GM20000 (cell line): ENCODE data around the gene SLC12A7.

Source experiments
- DNase-seq: peaks from one replicate; pipeline ENCODE4 v3.0.0; 2012; ENCODE audit warnings: low spot score
- TF ChIP-seq, protein P1 (sequence below): IDR thresholded peaks from 2 replicates; pipeline ENCODE4 v1.5.1; 2012; ENCODE audit warnings: mild to moderate bottlenecking, control low read depth; ENCODE audit errors: extremely low read depth, missing control alignments

SLC12A7 gene

DNA sequence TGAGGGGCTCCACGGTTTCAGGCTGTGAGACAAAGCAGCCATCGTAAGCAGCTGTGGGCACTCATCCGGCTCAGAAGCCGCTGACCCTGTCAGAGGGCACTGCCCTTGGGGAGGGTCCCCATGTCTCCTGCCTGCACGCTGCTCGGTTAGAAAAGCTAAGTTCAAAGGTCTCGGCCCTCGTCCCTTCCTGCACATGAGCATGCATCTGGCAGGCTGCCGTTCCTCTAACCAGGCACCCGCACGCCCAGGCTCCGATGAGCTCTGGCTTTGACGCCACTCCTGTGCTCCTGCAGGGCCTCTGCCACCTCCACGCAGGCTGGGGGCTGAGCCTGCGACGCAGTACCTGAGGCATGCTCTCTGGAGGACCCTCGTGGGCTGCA lies 52.0 kb downstream of the SLC12A7 start:
- TF ChIP-seq, protein P1, sequence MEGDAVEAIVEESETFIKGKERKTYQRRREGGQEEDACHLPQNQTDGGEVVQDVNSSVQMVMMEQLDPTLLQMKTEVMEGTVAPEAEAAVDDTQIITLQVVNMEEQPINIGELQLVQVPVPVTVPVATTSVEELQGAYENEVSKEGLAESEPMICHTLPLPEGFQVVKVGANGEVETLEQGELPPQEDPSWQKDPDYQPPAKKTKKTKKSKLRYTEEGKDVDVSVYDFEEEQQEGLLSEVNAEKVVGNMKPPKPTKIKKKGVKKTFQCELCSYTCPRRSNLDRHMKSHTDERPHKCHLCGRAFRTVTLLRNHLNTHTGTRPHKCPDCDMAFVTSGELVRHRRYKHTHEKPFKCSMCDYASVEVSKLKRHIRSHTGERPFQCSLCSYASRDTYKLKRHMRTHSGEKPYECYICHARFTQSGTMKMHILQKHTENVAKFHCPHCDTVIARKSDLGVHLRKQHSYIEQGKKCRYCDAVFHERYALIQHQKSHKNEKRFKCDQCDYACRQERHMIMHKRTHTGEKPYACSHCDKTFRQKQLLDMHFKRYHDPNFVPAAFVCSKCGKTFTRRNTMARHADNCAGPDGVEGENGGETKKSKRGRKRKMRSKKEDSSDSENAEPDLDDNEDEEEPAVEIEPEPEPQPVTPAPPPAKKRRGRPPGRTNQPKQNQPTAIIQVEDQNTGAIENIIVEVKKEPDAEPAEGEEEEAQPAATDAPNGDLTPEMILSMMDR = no peak
- DNase-seq = no peak

DNA sequence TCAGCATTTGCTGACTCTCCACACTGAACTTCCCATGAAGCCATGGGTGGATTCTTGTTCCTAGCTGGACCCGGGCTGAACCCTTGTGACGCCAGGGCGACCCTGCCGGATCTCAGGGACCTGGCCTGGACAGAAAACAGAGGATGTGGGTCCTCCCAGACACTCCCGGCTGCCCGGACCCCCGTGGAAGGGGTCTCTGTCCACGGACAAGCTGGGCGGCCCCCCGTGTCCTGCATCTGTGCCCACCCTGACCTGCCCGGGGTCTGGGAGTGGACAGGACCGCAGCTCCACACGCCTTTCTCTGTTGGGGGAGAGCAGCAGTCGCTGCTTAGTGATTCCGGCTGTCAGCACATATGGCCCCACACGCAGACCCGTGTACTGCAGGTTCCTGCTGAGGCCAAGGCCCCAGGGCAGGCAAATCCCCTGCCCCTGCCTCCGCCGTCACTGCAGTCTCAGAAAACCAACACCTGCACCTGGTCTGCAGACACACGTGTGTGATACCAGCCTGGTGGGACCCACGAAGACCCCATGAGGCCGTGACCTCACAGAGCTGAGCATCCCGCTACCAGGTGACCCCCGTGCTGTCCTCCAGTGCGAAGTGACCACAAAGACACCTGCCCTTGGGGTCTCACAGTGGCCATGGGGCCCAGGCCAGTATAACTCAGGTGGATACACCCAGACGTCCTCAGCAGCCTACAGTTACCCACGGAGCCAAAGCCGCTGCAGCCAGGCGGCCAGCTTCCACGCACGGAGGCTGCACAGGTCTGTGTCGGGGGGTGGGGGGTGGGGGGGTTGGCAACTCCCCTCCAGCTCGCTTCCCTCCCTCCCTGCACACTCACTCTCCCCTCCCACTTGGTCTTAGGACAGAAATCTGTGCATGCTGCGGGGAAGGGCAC lies 52.6 kb downstream of the SLC12A7 start:
- TF ChIP-seq, protein P1 = no peak
- no peak for DNase-seq

DNA sequence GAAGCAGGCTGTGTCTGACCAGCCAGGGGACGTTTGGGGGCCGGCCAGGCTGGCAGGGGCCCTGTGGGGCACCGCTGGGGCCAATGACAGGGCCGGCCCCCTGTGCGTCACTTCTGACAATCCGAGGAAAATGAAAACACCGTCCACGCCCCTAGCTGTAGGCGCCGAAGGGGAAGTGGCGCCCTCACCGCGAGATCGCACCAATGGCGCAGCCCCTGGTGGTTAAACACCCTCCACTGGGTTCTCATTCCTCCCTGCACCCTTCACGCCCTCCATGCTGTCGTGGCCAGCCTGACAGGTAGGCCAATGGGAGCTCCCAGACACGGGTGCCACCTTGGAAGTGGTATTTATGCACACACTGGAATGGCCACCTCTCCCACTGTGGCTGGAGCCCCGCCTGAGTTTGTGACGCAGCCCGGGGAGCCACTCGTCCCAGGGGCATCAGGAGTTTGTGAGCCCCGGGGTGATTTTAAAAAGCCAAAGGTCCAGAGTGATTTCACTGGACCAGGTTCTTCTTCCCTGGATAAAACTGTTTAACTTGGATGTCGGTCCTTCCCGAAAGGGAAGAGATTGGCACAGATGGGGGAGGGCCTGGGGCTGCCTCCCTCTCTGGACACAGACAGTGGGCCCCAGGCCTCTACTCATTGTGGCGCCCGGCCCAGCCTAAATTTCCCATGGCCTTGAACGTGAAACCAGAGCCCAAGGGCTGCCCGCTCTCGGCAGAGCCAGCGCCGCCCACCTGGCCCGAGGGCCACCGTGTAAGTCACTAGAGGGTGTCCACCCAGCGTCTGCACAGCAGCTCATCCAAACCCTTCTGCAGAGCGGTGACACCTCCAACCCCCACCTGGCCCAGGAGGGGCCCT lies 53.5 kb downstream of the SLC12A7 start:
- TF ChIP-seq, protein P1 = no peak
- DNase-seq = no peak

DNA sequence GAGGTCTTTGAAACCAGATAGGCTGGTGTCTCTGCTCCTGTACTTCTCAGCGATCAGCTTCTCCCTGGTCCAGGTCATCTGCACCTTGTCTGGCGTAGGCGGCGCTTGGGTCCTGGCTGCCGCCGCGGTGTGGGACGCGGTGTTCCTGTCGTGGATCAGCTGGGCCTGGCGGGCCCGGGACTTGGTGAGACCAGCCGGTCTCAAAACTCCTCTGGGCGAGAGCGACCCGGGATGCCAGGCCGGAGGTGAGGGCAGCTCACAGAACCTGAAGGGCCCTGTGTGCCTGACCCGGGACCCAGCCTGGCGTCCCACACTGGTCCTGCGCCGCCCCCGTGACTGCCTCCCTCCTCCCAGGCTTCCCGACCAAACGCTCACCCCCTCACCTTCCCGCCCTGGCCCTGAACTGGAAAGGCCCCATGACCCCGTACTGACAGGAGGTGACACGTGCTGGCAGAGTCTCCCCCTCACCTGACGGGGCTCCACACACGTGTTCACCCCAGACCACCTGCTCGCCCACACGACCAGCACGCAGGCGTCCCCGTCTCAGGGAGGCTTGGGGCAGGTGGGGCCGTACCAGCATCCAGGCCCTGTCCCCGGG lies 54.3 kb downstream of the SLC12A7 start:
- DNase-seq = no peak
- TF ChIP-seq, protein P1 = no peak

DNA sequence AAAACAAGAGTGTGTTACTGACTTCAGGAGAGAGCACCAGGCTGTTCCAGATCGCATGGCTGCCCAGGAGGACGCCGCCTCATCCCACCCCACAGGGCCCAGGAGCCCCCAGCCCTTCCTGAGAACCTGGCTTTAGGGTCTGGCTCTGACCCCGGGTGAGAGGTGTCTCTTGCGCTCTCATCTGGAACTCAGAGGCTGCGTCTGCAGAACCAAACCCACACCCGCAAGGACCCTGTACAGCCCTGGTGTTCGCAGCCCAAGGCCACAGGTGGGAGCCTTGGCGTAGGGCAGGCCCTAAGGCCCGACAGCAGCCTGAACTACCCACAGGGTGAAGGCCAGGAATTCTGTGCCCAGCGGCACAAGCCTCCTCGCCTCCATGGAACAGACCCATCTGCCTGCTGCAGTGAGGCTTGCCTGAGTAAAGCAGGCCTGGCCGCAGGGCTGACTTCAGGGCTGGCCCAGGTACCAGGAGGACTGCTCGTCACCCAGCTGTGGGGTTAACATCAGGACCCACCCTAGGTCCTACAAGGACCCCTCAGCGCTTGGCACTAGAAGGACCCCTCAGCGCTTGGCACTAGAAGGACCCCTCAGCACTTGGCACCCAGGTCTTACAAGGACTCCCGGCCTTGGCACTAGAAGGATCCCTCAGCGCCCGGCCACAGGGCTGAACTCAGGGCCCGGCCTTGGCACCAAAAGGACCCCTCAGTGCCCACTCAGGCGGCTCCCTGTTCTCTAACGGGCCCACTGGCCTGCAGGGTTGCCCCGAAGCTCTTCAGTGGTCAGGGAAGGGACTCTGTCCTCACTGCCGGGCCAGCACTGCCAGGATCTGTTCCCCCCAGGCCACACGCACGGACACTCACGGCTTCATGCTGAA lies 55.0 kb downstream of the SLC12A7 start:
- TF ChIP-seq, protein P1 = no peak
- DNase-seq = no peak

DNA sequence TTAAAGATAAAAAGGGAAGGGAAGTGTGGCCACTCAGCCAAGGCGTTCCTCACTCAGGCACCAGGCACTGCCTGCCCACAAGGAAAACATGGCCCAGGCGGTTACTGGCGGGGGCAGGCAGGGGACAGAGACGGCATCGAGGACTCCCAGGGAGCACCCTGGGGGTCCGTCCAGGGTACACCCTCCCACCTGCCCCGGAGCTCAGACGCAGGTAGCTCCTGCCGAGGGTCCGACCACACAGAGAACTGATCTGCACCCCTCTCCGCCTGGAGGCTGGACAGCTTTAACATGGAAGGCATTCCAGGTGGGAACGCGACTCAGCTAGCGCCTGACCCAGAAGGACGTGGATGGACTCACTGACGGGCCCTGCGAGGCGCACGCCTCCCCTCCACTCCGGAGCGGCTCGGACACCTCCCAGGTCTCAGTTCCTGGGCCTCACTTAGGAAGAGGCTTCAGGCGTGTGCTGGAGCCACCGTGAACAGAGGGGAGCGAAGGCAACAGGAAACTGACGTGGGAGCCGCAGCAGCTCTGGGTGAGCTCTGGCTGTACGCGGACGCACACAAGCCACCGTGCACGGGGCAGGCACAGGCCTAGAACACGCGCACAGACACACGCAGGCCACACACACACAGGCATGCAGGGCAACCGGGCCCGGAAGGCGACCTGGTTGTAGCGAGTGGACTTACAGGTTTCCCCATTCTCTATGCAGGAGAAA lies 55.8 kb downstream of the SLC12A7 start:
- TF ChIP-seq, protein P1 = no peak

More for the DNA sequence above, 55.8 kb downstream of the SLC12A7 start:
- no peak for DNase-seq
